DND-41 (cell line): ENCODE measurements around the gene LIPK.

Experiments
- ATAC-seq: fragments of 200-7000 bp; cut with Tn5 transposase; 3 replicates; pipeline ENCODE4 v1.9.1; 2021; ENCODE audit warnings: low read depth; ENCODE audit not compliant: insufficient read depth
- DNase-seq: peaks from one replicate; pipeline ENCODE4 v3.0.0-alpha.2; 2020
- H2AFZ ChIP-seq: 2 replicates; pipeline ENCODE4 v1.6.0; 2012; ENCODE audit warnings: low read depth, low read length
- H3K27ac ChIP-seq: 2 replicates; pipeline ENCODE4 v1.5.1; 2012; ENCODE audit warnings: low read length, inconsistent platforms
- H3K27me3 ChIP-seq: fragments of 200-600 bp; sonication (generic); 2 replicates; pipeline ENCODE4 v1.6.0; 2012; ENCODE audit warnings: low read length, mild to moderate bottlenecking, inconsistent platforms; ENCODE audit not compliant: insufficient read depth, poor library complexity
- H3K36me3 ChIP-seq: 2 replicates; pipeline ENCODE4 v1.5.1; 2012; ENCODE audit warnings: low read length, inconsistent platforms; ENCODE audit not compliant: insufficient read depth
- H3K4me1 ChIP-seq: 2 replicates; pipeline ENCODE4 v1.5.1; 2012; ENCODE audit warnings: mild to moderate bottlenecking, low read length; ENCODE audit not compliant: insufficient read depth
- H3K4me2 ChIP-seq: 2 replicates; pipeline ENCODE4 v1.6.0; 2012; ENCODE audit warnings: mild to moderate bottlenecking, moderate library complexity, low read length, inconsistent platforms; ENCODE audit not compliant: insufficient read depth
- H3K4me3 ChIP-seq, 2 experiments: fragments of 200-600 bp in 1 of 2; shearing (Covaris generic) in 1 of 2; 2 replicates each; pipeline ENCODE4 v1.5.1; 2012 to 2016; ENCODE audit warnings: inconsistent platforms in 2 of 2, low read length in 2 of 2, mild to moderate bottlenecking in 2 of 2, low read depth in 1 of 2, moderate library complexity in 1 of 2
- H3K79me2 ChIP-seq: 2 replicates; pipeline ENCODE4 v1.6.0; 2012; ENCODE audit warnings: low read length, inconsistent platforms; ENCODE audit not compliant: insufficient read depth
- H3K9ac ChIP-seq: 2 replicates; pipeline ENCODE4 v1.6.0; 2012; ENCODE audit warnings: low read depth, mild to moderate bottlenecking, inconsistent platforms, low read length, moderate library complexity
- H3K9me3 ChIP-seq: 2 replicates; pipeline ENCODE4 v1.5.1; 2012; ENCODE audit warnings: low read length, moderate library complexity, mild to moderate bottlenecking, inconsistent platforms; ENCODE audit not compliant: insufficient read depth, severe bottlenecking
- H4K20me1 ChIP-seq: 2 replicates; pipeline ENCODE4 v1.6.0; 2012; ENCODE audit warnings: low read length; ENCODE audit not compliant: insufficient read depth
- CTCF ChIP-seq: IDR thresholded peaks from 2 replicates; pipeline ENCODE4 v1.5.1; 2012; ENCODE audit warnings: borderline replicate concordance, low read length, moderate library complexity, mild to moderate bottlenecking; ENCODE audit not compliant: poor library complexity, severe bottlenecking; ENCODE audit errors: extremely low read depth
- EZH2 ChIP-seq: IDR thresholded peaks from 3 replicates; pipeline ENCODE4 v1.6.1; 2012; ENCODE audit warnings: borderline replicate concordance, low read depth, mild to moderate bottlenecking, moderate library complexity, low read length, inconsistent platforms; ENCODE audit not compliant: severe bottlenecking

LIPK gene

GRCh38 chr10:88794731-88795130, 88.7 kb downstream of the LIPK start:
- no peak overlapping the region for H3K4me3 ChIP-seq
- H3K27ac ChIP-seq: no peak overlapping the region
- no peaks in the 10 kb centered on the region for H3K4me1 ChIP-seq
- peaks cover 9% of the 10 kb centered on the region for H3K27me3 ChIP-seq
- no peaks in the 10 kb centered on the region for H3K9me3 ChIP-seq
- TF ChIP-seq CTCF: no peak
- TF ChIP-seq EZH2: no peak
- no peak overlapping the region for H3K4me2 ChIP-seq
- ATAC-seq: no peak
- no peaks in the 10 kb centered on the region for H3K79me2 ChIP-seq
- H3K9ac ChIP-seq: no peak overlapping the region
- no peaks in the 10 kb centered on the region for H3K36me3 ChIP-seq
- DNase-seq: no peak
- H2AFZ ChIP-seq: no peak overlapping the region
- H4K20me1 ChIP-seq: no peaks in the 10 kb centered on the region

DNA sequence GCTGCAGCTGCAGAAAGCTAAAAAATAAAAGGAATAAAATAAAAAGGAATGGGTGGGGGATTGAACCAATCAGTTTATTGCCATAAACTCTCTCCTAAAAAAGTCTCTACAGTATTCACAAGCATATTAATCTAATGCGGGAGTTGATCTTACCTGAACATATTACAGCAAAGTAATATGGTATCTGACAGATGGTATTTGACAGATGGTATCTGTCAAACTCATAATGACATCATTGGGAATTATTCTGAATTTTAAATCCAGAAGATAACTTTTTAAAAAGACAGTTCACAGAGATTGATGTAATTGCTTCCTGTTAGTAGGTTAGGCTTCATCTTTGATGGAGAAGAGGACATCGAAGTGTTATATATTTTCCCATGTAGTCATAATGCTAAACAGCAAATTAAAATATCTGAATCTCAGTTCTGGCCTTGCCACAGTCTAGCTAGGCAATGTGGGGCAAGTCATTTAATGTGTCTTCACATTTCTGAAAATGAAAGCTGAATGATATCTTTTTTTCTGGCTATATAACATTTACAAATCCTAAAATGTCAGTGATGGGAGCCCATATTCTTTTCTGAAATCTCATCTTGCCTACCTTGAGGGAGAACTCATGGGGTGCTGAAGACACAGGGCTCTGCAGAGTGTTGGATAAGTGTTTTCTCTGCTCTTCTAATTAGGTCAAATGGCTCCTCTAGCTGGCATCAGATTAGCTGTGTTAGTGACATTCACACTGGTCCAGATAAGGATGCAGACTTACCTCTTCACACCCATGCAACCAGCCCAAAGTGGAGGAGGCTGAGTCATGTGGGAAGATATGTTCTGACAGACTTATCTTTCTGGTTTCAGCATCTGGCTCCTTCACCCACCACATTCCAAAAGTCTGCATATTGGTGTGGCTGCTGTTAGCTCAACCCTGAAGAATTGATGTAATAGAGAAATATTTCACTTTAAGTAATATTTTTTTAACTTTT, 94.4 kb downstream of the LIPK start:
- no peak overlapping the region for H2AFZ ChIP-seq
- H3K27ac ChIP-seq: no peak overlapping the region
- H3K36me3 ChIP-seq: no peaks in the 10 kb centered on the region
- H3K4me1 ChIP-seq: no peaks in the 10 kb centered on the region
- peaks cover 6% of the 10 kb centered on the region for H3K27me3 ChIP-seq
- DNase-seq (no peak), ATAC-seq (no peak)
- H3K4me3 ChIP-seq: no peak overlapping the region
- H3K9me3 ChIP-seq: no peaks in the 10 kb centered on the region
- no peaks in the 10 kb centered on the region for H3K79me2 ChIP-seq
- no peak overlapping the region for H3K4me2 ChIP-seq
- H4K20me1 ChIP-seq: no peaks in the 10 kb centered on the region
- no peak overlapping the region for H3K9ac ChIP-seq
- TF ChIP-seq EZH2: no peak
- no peak for TF ChIP-seq CTCF
